Measurements from ENCODE around the gene MED23. TPM values are rescaled to one million over a fixed set of nuclear protein-coding genes. Genes with fewer than 3 reads are reported as not detected.

The MED23 gene
- total and polyA plus RNA-seq, 11 donors: 5.7 to 15.3 (median 11.2) TPM

GRCh38 chr6:131524695-131525336 lies 103.2 kb downstream of the MED23 start:
- TF ChIP-seq POLR2A (IDR thresholded peaks at IDR 0.05): no peak
- ATAC-seq: no peak
- H3K36me3 ChIP-seq: no peaks in the 10 kb centered on the region
- H3K9me3 ChIP-seq: peaks cover 0 to 7% (median 0%) of the 10 kb centered on the region in 12 donors
- H3K4me3 ChIP-seq: no peak overlapping the region
- no peaks in the 10 kb centered on the region for H3K27me3 ChIP-seq
- WGBS, 4 donors: 90 to 94% (median 93%) methylated on average over 25 of the region's 25 CpGs
- intact Hi-C loops (cut with DNase I): no loop called here
- no peak overlapping the region for H3K27ac ChIP-seq
- H3K4me1 ChIP-seq: no peaks in the 10 kb centered on the region
- no peak for DNase-seq

GRCh38 chr6:131523988-131524673 lies 103.9 kb downstream of the MED23 start:
- ATAC-seq: no peak

More at GRCh38 chr6:131523988-131524673, 103.9 kb downstream of the MED23 start:
- Histone ChIP-seq H3K36me3 (no peaks in the 10 kb centered on the region), H3K27me3 (no peaks in the 10 kb centered on the region), H3K9me3 (peaks cover 0 to 7% (median 0%) of the 10 kb centered on the region in 12 donors), H3K4me3 (no peak overlapping the region), H3K4me1 (no peaks in the 10 kb centered on the region), H3K27ac (no peak overlapping the region)
- WGBS, 4 donors: 91 to 100% (median 93%) methylated on average over 1 of the region's 1 CpG
- no peak for DNase-seq
- intact Hi-C loops (cut with DNase I): no loop called here
- TF ChIP-seq, protein P1, sequence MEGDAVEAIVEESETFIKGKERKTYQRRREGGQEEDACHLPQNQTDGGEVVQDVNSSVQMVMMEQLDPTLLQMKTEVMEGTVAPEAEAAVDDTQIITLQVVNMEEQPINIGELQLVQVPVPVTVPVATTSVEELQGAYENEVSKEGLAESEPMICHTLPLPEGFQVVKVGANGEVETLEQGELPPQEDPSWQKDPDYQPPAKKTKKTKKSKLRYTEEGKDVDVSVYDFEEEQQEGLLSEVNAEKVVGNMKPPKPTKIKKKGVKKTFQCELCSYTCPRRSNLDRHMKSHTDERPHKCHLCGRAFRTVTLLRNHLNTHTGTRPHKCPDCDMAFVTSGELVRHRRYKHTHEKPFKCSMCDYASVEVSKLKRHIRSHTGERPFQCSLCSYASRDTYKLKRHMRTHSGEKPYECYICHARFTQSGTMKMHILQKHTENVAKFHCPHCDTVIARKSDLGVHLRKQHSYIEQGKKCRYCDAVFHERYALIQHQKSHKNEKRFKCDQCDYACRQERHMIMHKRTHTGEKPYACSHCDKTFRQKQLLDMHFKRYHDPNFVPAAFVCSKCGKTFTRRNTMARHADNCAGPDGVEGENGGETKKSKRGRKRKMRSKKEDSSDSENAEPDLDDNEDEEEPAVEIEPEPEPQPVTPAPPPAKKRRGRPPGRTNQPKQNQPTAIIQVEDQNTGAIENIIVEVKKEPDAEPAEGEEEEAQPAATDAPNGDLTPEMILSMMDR (IDR thresholded peaks at IDR 0.05): no peak
- TF ChIP-seq POLR2A (IDR thresholded peaks at IDR 0.05): no peak

Other genes starting within 250 kb of the MED23 start
- under 1 TPM in 4 of 9 donors, not detected in 5; 0.37 to 0.94 (median 0.52) TPM for gene ARG1, start 55.0 kb downstream of the MED23 start, total RNA-seq
- under 1 TPM in 1 of 2 donors, not detected in 1; 0.37 TPM for gene ARG1, start 55.0 kb downstream of the MED23 start, polyA plus RNA-seq
- gene ENPP3, start 9.1 kb upstream of the MED23 start, total RNA-seq: under 1 TPM in 7 of 9 donors, not detected in 2; 0.16 to 0.72 (median 0.44) TPM
- gene ENPP3, start 9.1 kb upstream of the MED23 start, polyA plus RNA-seq: under 1 TPM; 0.07 to 0.27 TPM
- gene OR2A4, start 73.2 kb upstream of the MED23 start, total RNA-seq: not detected
- gene OR2A4, start 73.2 kb upstream of the MED23 start, polyA plus RNA-seq: not detected
- gene CTAGE9, start 82.8 kb upstream of the MED23 start, total RNA-seq: not detected
- gene CTAGE9, start 82.8 kb upstream of the MED23 start, polyA plus RNA-seq: not detected
- 1 to 10 TPM; 1.2 to 4.2 (median 1.6) TPM for gene ENPP1, start 179.8 kb upstream of the MED23 start, total RNA-seq
- gene ENPP1, start 179.8 kb upstream of the MED23 start, polyA plus RNA-seq: 1 to 10 TPM in 1 of 2 donors, under 1 TPM in 1; 0.60 to 1.3 TPM